Measurements from ENCODE around the gene ATP2A2.
"Not testable (repeated sequence)": the region's sequence is repeated elsewhere in the genome, so short reads cannot be mapped to it uniquely, and the experiment has no call there.

DNA sequence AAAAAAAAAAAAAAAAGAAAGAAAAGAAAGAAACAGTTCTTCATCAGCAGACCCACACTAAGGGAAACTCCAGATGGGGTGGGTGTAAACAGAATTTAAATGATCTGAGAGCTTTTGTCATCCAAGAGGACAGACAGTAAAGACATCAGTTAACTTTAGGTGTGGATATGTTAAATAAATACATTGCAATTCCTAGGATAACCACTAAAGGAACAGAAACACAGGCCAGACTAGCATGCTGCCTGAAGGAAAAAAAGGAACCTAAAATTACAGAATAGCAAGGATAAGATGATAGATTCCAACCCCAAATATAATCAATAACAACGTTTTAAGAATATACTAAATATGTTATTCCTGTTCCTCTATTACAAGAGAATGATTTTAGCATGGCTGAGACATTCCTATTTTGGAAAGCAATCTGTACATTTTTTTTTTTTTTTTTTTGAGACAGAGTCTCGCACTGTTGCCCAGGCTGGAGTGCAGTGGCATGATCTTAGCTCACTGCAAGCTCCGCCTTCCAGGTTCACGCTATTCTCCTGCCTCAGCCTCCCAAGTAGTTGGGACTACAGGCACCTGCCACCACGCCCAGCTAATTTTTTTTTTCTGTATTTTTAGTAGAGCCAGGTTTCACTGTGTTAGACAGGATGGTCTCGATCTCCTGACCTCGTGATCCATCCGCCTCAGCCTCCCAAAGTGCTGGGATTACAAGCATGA lies 77.5 kb downstream of the ATP2A2 start:
- TF ChIP-seq, protein P1, sequence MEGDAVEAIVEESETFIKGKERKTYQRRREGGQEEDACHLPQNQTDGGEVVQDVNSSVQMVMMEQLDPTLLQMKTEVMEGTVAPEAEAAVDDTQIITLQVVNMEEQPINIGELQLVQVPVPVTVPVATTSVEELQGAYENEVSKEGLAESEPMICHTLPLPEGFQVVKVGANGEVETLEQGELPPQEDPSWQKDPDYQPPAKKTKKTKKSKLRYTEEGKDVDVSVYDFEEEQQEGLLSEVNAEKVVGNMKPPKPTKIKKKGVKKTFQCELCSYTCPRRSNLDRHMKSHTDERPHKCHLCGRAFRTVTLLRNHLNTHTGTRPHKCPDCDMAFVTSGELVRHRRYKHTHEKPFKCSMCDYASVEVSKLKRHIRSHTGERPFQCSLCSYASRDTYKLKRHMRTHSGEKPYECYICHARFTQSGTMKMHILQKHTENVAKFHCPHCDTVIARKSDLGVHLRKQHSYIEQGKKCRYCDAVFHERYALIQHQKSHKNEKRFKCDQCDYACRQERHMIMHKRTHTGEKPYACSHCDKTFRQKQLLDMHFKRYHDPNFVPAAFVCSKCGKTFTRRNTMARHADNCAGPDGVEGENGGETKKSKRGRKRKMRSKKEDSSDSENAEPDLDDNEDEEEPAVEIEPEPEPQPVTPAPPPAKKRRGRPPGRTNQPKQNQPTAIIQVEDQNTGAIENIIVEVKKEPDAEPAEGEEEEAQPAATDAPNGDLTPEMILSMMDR (IDR thresholded peaks at IDR 0.05; ENCODE audit: low read depth, low read length), result not testable (repeated sequence)
- not testable (repeated sequence) for TF ChIP-seq MAX (IDR thresholded peaks at IDR 0.05; ENCODE audit: low read depth, low read length); POLR2A (IDR thresholded peaks at IDR 0.05; ENCODE audit: extremely low read depth, insufficient read length); MYC (IDR thresholded peaks at IDR 0.05; ENCODE audit: low read depth, low read length)
